Measurements from ENCODE around the gene ZSWIM5.
"Not testable (repeated sequence)": the region's sequence is repeated elsewhere in the genome, so short reads cannot be mapped to it uniquely, and the experiment has no call there.

The ZSWIM5 gene

GRCh38 chr1:45170151-45170742 lies 36.2 kb downstream of the ZSWIM5 start:
- no peak for DNase-seq
- H3K79me1 ChIP-seq (ENCODE audit: low read length), result no peaks in the 10 kb centered on the region
- no peaks in the 10 kb centered on the region for H3K27me3 ChIP-seq (ENCODE audit: insufficient read depth, low read length)
- H3K4ac ChIP-seq (ENCODE audit: low read depth, low read length), result no peak overlapping the region
- no peak overlapping the region for H3K18ac ChIP-seq (ENCODE audit: low read length)
- H4K91ac ChIP-seq (ENCODE audit: low read depth, low read length), result no peak overlapping the region
- H3K23ac ChIP-seq (ENCODE audit: low read length), result no peak overlapping the region
- H2AFZ ChIP-seq (ENCODE audit: insufficient read depth, low read length, poor library complexity), result no peak overlapping the region
- no peak overlapping the region for H2BK120ac ChIP-seq (ENCODE audit: insufficient read depth, low read length, poor library complexity)
- H4K8ac ChIP-seq (ENCODE audit: low read depth, low read length), result no peak overlapping the region
- H3K4me1 ChIP-seq (ENCODE audit: control insufficient read depth in 1 of 2, insufficient read depth in 2 of 2, low read length in 2 of 2), result no peaks in the 10 kb centered on the region
- H3K9ac ChIP-seq (ENCODE audit: low read length), result no peak overlapping the region
- no peak overlapping the region for H3K27ac ChIP-seq (ENCODE audit: low read depth, low read length)
- no peak overlapping the region for H2BK12ac ChIP-seq (ENCODE audit: low read length)
- H3K4me2 ChIP-seq (ENCODE audit: low read length), result no peak overlapping the region
- no peak overlapping the region for H3K4me3 ChIP-seq (ENCODE audit: low read depth, low read length)
- no peak overlapping the region for H3K14ac ChIP-seq (ENCODE audit: low read length)
- no peaks in the 10 kb centered on the region for H3K9me3 ChIP-seq (ENCODE audit: insufficient read depth, low read depth, low read length)
- no peak overlapping the region for H2BK5ac ChIP-seq (ENCODE audit: low read depth, low read length, poor library complexity)
- H4K12ac ChIP-seq (ENCODE audit: low read depth, low read length), result no peak overlapping the region
- WGBS (ENCODE audit: extremely low coverage, insufficient coverage, insufficient read length), result no CpG with 5 or more reads among the region's 4 CpGs
- no peak overlapping the region for H2AK5ac ChIP-seq (ENCODE audit: low read length)
- H3K79me2 ChIP-seq (ENCODE audit: control insufficient read depth, insufficient read depth, low read length, poor library complexity), result no peaks in the 10 kb centered on the region
- no peaks in the 10 kb centered on the region for H3K36me3 ChIP-seq (ENCODE audit: control insufficient read depth in 1 of 2, insufficient read depth in 2 of 2, low read length in 2 of 2)

GRCh38 chr1:45167947-45168346 lies 38.5 kb downstream of the ZSWIM5 start:
- H2BK12ac ChIP-seq (ENCODE audit: low read length); H3K23ac ChIP-seq (ENCODE audit: low read length); H3K79me1 ChIP-seq (ENCODE audit: low read length); H3K4me2 ChIP-seq (ENCODE audit: low read length); DNase-seq; H3K27ac ChIP-seq (ENCODE audit: low read depth, low read length); H3K27me3 ChIP-seq (ENCODE audit: insufficient read depth, low read length); H3K9me3 ChIP-seq (ENCODE audit: insufficient read depth, low read depth, low read length); H3K79me2 ChIP-seq (ENCODE audit: control insufficient read depth, insufficient read depth, low read length, poor library complexity); H2BK5ac ChIP-seq (ENCODE audit: low read depth, low read length, poor library complexity); H2AFZ ChIP-seq (ENCODE audit: insufficient read depth, low read length, poor library complexity); H3K4me1 ChIP-seq (ENCODE audit: control insufficient read depth in 1 of 2, insufficient read depth in 2 of 2, low read length in 2 of 2); H2AK5ac ChIP-seq (ENCODE audit: low read length); H3K14ac ChIP-seq (ENCODE audit: low read length); H3K18ac ChIP-seq (ENCODE audit: low read length); H2BK120ac ChIP-seq (ENCODE audit: insufficient read depth, low read length, poor library complexity); H3K36me3 ChIP-seq (ENCODE audit: control insufficient read depth in 1 of 2, insufficient read depth in 2 of 2, low read length in 2 of 2); H4K8ac ChIP-seq (ENCODE audit: low read depth, low read length); H3K9ac ChIP-seq (ENCODE audit: low read length); H3K4ac ChIP-seq (ENCODE audit: low read depth, low read length); H4K91ac ChIP-seq (ENCODE audit: low read depth, low read length); H3K4me3 ChIP-seq (ENCODE audit: low read depth, low read length); H4K12ac ChIP-seq (ENCODE audit: low read depth, low read length): not testable (repeated sequence)
- WGBS (ENCODE audit: extremely low coverage, insufficient coverage, insufficient read length), result no CpG with 5 or more reads among the region's 6 CpGs

DNA sequence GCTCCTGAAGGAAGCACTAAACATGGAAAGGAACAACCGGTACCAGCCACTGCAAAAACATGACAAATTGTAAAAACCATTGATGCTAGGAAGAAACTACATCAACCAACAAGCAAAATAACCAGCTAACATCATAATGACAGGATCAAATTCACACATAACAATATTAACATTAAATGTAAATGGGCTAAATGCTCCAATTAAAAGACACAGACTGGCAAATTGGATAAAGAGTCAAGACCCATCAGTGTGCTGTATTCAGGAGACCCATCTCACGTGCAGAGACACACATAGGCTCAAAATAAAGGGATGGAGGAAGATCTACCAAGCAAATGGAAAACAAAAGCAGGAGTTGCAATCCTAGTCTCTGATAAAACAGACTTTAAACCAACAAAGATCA lies 42.1 kb downstream of the ZSWIM5 start:
- not testable (repeated sequence) for H2BK5ac ChIP-seq (ENCODE audit: low read depth, low read length, poor library complexity); H3K9me3 ChIP-seq (ENCODE audit: insufficient read depth, low read depth, low read length); H3K79me2 ChIP-seq (ENCODE audit: control insufficient read depth, insufficient read depth, low read length, poor library complexity); H3K18ac ChIP-seq (ENCODE audit: low read length); H4K12ac ChIP-seq (ENCODE audit: low read depth, low read length); H3K4me1 ChIP-seq (ENCODE audit: control insufficient read depth in 1 of 2, insufficient read depth in 2 of 2, low read length in 2 of 2); H3K27ac ChIP-seq (ENCODE audit: low read depth, low read length); H3K27me3 ChIP-seq (ENCODE audit: insufficient read depth, low read length); H2BK120ac ChIP-seq (ENCODE audit: insufficient read depth, low read length, poor library complexity); H3K4me2 ChIP-seq (ENCODE audit: low read length); H3K4ac ChIP-seq (ENCODE audit: low read depth, low read length); H3K9ac ChIP-seq (ENCODE audit: low read length); H4K8ac ChIP-seq (ENCODE audit: low read depth, low read length); DNase-seq; H2BK12ac ChIP-seq (ENCODE audit: low read length); H2AK5ac ChIP-seq (ENCODE audit: low read length); H3K23ac ChIP-seq (ENCODE audit: low read length); H3K14ac ChIP-seq (ENCODE audit: low read length); H3K4me3 ChIP-seq (ENCODE audit: low read depth, low read length); H3K36me3 ChIP-seq (ENCODE audit: control insufficient read depth in 1 of 2, insufficient read depth in 2 of 2, low read length in 2 of 2); H4K91ac ChIP-seq (ENCODE audit: low read depth, low read length); H3K79me1 ChIP-seq (ENCODE audit: low read length); H2AFZ ChIP-seq (ENCODE audit: insufficient read depth, low read length, poor library complexity)
- WGBS (ENCODE audit: extremely low coverage, insufficient coverage, insufficient read length), result no CpG with 5 or more reads among the region's 2 CpGs

GRCh38 chr1:45163111-45163510 lies 43.3 kb downstream of the ZSWIM5 start:
- not testable (repeated sequence) for H3K27ac ChIP-seq (ENCODE audit: low read depth, low read length); H3K36me3 ChIP-seq (ENCODE audit: control insufficient read depth in 1 of 2, insufficient read depth in 2 of 2, low read length in 2 of 2); H2AFZ ChIP-seq (ENCODE audit: insufficient read depth, low read length, poor library complexity); H2BK120ac ChIP-seq (ENCODE audit: insufficient read depth, low read length, poor library complexity); DNase-seq; H3K79me1 ChIP-seq (ENCODE audit: low read length); H3K79me2 ChIP-seq (ENCODE audit: control insufficient read depth, insufficient read depth, low read length, poor library complexity); H2BK5ac ChIP-seq (ENCODE audit: low read depth, low read length, poor library complexity); H3K14ac ChIP-seq (ENCODE audit: low read length); H3K9ac ChIP-seq (ENCODE audit: low read length); H3K27me3 ChIP-seq (ENCODE audit: insufficient read depth, low read length); H4K91ac ChIP-seq (ENCODE audit: low read depth, low read length); H3K4me2 ChIP-seq (ENCODE audit: low read length); H3K4me3 ChIP-seq (ENCODE audit: low read depth, low read length); H4K8ac ChIP-seq (ENCODE audit: low read depth, low read length); H2AK5ac ChIP-seq (ENCODE audit: low read length); H3K9me3 ChIP-seq (ENCODE audit: insufficient read depth, low read depth, low read length); H2BK12ac ChIP-seq (ENCODE audit: low read length); H3K4me1 ChIP-seq (ENCODE audit: control insufficient read depth in 1 of 2, insufficient read depth in 2 of 2, low read length in 2 of 2); H3K4ac ChIP-seq (ENCODE audit: low read depth, low read length); H3K18ac ChIP-seq (ENCODE audit: low read length); H3K23ac ChIP-seq (ENCODE audit: low read length); H4K12ac ChIP-seq (ENCODE audit: low read depth, low read length)
- WGBS (ENCODE audit: extremely low coverage, insufficient coverage, insufficient read length), result no CpG with 5 or more reads among the region's 3 CpGs

All from trophoblast cell (in vitro differentiated cells and primary cell).